PC-3 (cell line): Measurements from ENCODE around the gene SOX1.

Experiments used
- EZH2 ChIP-seq: fragments of 300-600 bp; sonication (generic); IDR thresholded peaks from one replicate; pipeline ENCODE4 v1.6.1; 2017; ENCODE audit warnings: antibody characterized with exemption, mild to moderate bottlenecking, low read length; ENCODE audit not compliant: unreplicated experiment
- TF ChIP-seq, protein P1 (sequence below): fragments of 300-600 bp; sonication (generic); conservative IDR thresholded peaks from 2 replicates; pipeline ENCODE4 v1.5.1; 2017; ENCODE audit warnings: antibody characterized with exemption, low read depth, mild to moderate bottlenecking, low read length

DNA sequence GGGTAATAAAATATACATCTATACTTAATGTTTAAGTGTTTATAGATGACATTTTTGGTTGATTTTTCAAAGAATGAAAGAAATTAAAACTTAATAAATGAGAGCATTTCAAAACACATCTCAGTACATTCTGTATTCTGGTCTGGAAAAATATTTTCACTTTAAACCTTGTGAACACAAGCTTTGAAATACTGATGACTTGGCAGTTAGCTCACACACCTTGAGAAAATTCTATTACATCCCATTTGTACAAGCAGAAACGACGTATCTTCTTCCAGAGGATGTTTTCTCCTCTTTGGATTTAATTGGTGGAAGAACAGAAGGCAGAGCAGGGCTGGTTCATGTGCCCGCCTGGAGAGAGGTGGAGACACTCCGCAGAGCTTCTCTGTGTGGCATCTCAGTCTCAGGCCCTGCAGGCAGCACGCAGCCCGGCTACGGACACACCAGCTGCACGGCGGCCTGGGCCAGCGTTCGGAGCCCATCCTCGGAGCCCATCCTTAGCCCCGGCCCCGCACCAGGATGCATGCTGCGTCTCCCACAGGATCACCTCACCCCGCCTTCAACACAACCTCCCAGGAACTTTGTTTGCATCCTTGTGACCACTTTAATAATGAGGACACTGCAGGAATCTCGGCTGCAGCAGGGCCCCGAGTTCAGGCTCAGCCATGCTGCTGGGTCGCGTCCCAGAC lies 48.6 kb downstream of the SOX1 start:
- TF ChIP-seq, protein P1, sequence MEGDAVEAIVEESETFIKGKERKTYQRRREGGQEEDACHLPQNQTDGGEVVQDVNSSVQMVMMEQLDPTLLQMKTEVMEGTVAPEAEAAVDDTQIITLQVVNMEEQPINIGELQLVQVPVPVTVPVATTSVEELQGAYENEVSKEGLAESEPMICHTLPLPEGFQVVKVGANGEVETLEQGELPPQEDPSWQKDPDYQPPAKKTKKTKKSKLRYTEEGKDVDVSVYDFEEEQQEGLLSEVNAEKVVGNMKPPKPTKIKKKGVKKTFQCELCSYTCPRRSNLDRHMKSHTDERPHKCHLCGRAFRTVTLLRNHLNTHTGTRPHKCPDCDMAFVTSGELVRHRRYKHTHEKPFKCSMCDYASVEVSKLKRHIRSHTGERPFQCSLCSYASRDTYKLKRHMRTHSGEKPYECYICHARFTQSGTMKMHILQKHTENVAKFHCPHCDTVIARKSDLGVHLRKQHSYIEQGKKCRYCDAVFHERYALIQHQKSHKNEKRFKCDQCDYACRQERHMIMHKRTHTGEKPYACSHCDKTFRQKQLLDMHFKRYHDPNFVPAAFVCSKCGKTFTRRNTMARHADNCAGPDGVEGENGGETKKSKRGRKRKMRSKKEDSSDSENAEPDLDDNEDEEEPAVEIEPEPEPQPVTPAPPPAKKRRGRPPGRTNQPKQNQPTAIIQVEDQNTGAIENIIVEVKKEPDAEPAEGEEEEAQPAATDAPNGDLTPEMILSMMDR = no peak
- TF ChIP-seq EZH2 = no peak
